ENCODE results near the gene GUCA2B. TPM values are rescaled to one million over a fixed set of nuclear protein-coding genes. Genes with fewer than 3 reads are reported as not detected.

GUCA2B gene
- total RNA-seq, 1 experiment from 2014 or later, result not detected

- Histone ChIP-seq H2AFZ (ENCODE audit: low read length) (no peak overlapping the region), H3K79me1 (ENCODE audit: insufficient read depth, low read depth, low read length, poor library complexity, severe bottlenecking) (no peaks in the 10 kb centered on the region), H3K14ac (ENCODE audit: insufficient read depth, low read length) (no peak overlapping the region; the same call in 1 of the 2 replicates), H3T11ph (ENCODE audit: low read length) (no peak overlapping the region), H4K91ac (ENCODE audit: insufficient read length, low read depth, low read length) (no peak overlapping the region), H3K56ac (ENCODE audit: insufficient read length, low read depth, low read length) (no peak overlapping the region), H3K4me2 (ENCODE audit: insufficient read depth, insufficient read length, low read length) (no peak overlapping the region), H2BK12ac (ENCODE audit: insufficient read length, low read depth, low read length) (no peak overlapping the region), H3K18ac (ENCODE audit: insufficient read length, low read depth, low read length) (no peak overlapping the region), H3K27me3 (ENCODE audit: insufficient read depth, low read length) (no peaks in the 10 kb centered on the region), H3K9ac (ENCODE audit: extremely low read depth, insufficient read length, low read length) (no peak overlapping the region), H4K20me1 (ENCODE audit: control insufficient read depth, insufficient read depth, insufficient read length) (no peaks in the 10 kb centered on the region), H4K5ac (ENCODE audit: insufficient read length, low read depth, low read length) (no peak overlapping the region), H2BK15ac (ENCODE audit: low read depth, low read length) (no peak overlapping the region), H2AK5ac (ENCODE audit: insufficient read length, low read length) (no peak overlapping the region), H3K79me2 (ENCODE audit: insufficient read depth, low read length) (no peaks in the 10 kb centered on the region), H3K4me1 (ENCODE audit: insufficient read depth, low read length) (no peaks in the 10 kb centered on the region), H4K8ac (replicated peaks; ENCODE audit: insufficient read length, low read depth, low read length) (no peak overlapping the region), H2BK20ac (ENCODE audit: low read depth, low read length, poor library complexity, severe bottlenecking) (no peak overlapping the region), H3K9me3 (ENCODE audit: control insufficient read depth, low read depth, low read length) (no peaks in the 10 kb centered on the region), H3K23ac (ENCODE audit: insufficient read length, low read depth, low read length) (no peak overlapping the region), H3K23me2 (ENCODE audit: insufficient read length, low read depth, low read length, poor library complexity, severe bottlenecking) (no peaks in the 10 kb centered on the region), H2BK120ac (ENCODE audit: low read depth, low read length, poor library complexity, severe bottlenecking) (no peak overlapping the region), H3K4ac (ENCODE audit: low read depth, low read length) (no peak overlapping the region), H2BK5ac (ENCODE audit: insufficient read length, low read length) (no peak overlapping the region), H3K27ac (ENCODE audit: insufficient read length, low read depth, low read length) (no peak overlapping the region)
- DNase-seq, result no peak
- Mint-ChIP-seq H3K9me3 (no peaks in the 10 kb centered on the region), H3K36me3 (ENCODE audit: insufficient read depth in 1 of 3, low read depth in 3 of 3) (no peaks in the 10 kb centered on the region), H3K27ac (no peak overlapping the region), H3K4me3 (no peak overlapping the region), H3K4me1 (no peaks in the 10 kb centered on the region), H3K27me3 (ENCODE audit: low read depth) (no peaks in the 10 kb centered on the region; the same call in none of the 2 replicates)
- WGBS (ENCODE audit: extremely low coverage, insufficient read length, low lambda C conversion rate), result no CpG with 5 or more reads among the region's 10 CpGs
- TF ChIP-seq CTCF (conservative IDR thresholded peaks at IDR 0.05), result no peak
Observed at GRCh38 chr1:42137766-42138165, 15.4 kb upstream of the GUCA2B start.
